CD14-positive monocyte (primary cell): ENCODE results near the gene CYP2E1. TPM values are rescaled to one million over a fixed set of nuclear protein-coding genes. Genes with fewer than 3 reads are reported as not detected.

Source experiments
- DNase-seq, 3 donors: peaks; one replicate each; pipeline ENCODE4 v3.0.0-alpha.2; 2011 to 2022
- H2AFZ ChIP-seq: 2 replicates; pipeline ENCODE4 v1.6.0; 2012; ENCODE audit warnings: mild to moderate bottlenecking, low read depth, low read length, inconsistent platforms; ENCODE audit not compliant: insufficient read depth, poor library complexity, severe bottlenecking
- H3K27ac ChIP-seq, 2 donors: 1 replicate in 1 of 2; 2 replicates in 1 of 2; pipeline ENCODE4 v1.5.1; 2012 to 2013; ENCODE audit warnings: low read length in 2 of 2, control low read depth in 1 of 2, inconsistent platforms in 1 of 2, low read depth in 1 of 2, mild to moderate bottlenecking in 1 of 2
- H3K27me3 ChIP-seq, 2 donors: one replicate each; pipeline versions ENCODE4 v1.6.0 to v1.6.1; 2011 to 2013; ENCODE audit warnings: low read length in 2 of 2; ENCODE audit not compliant: control insufficient read depth in 2 of 2, insufficient read depth in 2 of 2
- H3K36me3 ChIP-seq, 2 donors: replicated peaks in 1 of 2; 1 replicate in 1 of 2; 2 replicates in 1 of 2; pipeline versions ENCODE4 v1.5.1 to v1.6.1; 2012 to 2013; ENCODE audit warnings: low read length in 2 of 2, control low read depth in 1 of 2, inconsistent platforms in 1 of 2, mild to moderate bottlenecking in 1 of 2; ENCODE audit not compliant: insufficient read depth in 2 of 2, control insufficient read depth in 1 of 2
- H3K4me1 ChIP-seq, 2 donors: 1 replicate in 1 of 2; 2 replicates in 1 of 2; pipeline versions ENCODE4 v1.5.1 to v1.6.1; 2012 to 2013; ENCODE audit warnings: low read length in 2 of 2, control low read depth in 1 of 2, inconsistent platforms in 1 of 2, mild to moderate bottlenecking in 1 of 2, moderate library complexity in 1 of 2; ENCODE audit not compliant: insufficient read depth in 2 of 2, control insufficient read depth in 1 of 2
- H3K4me2 ChIP-seq: replicated peaks from 2 replicates; pipeline ENCODE3; 2012; ENCODE audit warnings: low read length, moderate library complexity, mild to moderate bottlenecking; ENCODE audit not compliant: poor library complexity, severe bottlenecking; ENCODE audit errors: extremely low read depth
- H3K4me3 ChIP-seq, 3 experiments: fragments of 200-600 bp in 1 of 3; sonication (generic) in 1 of 3; replicated peaks in 1 of 3; 1 replicate in 2 of 3; 2 replicates in 1 of 3; pipeline ENCODE4 v1.5.1; 2011 to 2013; ENCODE audit warnings: low read length in 3 of 3, mild to moderate bottlenecking in 3 of 3, control low read depth in 2 of 3, low read depth in 2 of 3, inconsistent platforms in 1 of 3, moderate library complexity in 1 of 3
- H3K79me2 ChIP-seq: 2 replicates; pipeline ENCODE4 v1.6.0; 2012; ENCODE audit warnings: mild to moderate bottlenecking, control low read depth, inconsistent platforms, low read length, moderate library complexity; ENCODE audit not compliant: insufficient read depth
- H3K9ac ChIP-seq: 2 replicates; pipeline ENCODE4 v1.6.0; 2017; ENCODE audit warnings: low read length, mild to moderate bottlenecking; ENCODE audit not compliant: insufficient read depth, poor library complexity, severe bottlenecking
- H3K9me3 ChIP-seq, 2 donors: replicated peaks in 1 of 2; 1 replicate in 1 of 2; 2 replicates in 1 of 2; pipeline versions ENCODE4 v1.5.1 to v1.6.1; 2012 to 2013; ENCODE audit warnings: low read length in 2 of 2, control low read depth in 1 of 2; ENCODE audit not compliant: control insufficient read depth in 1 of 2, insufficient read depth in 1 of 2
- H4K20me1 ChIP-seq: 2 replicates; pipeline ENCODE4 v1.6.0; 2012; ENCODE audit warnings: mild to moderate bottlenecking, low read length, control low read depth, moderate library complexity; ENCODE audit not compliant: insufficient read depth
- H3K27ac Mint-ChIP-seq, 7 donors: one replicate each; pipeline ENCODE4 v1.8.0; 2020; ENCODE audit warnings: mild to moderate bottlenecking in 7 of 7, mixed read lengths in 7 of 7, moderate library complexity in 6 of 7, inconsistent platforms in 2 of 7
- H3K27me3 Mint-ChIP-seq, 3 donors: one replicate each; pipeline ENCODE4 v1.8.0; 2021 to 2022; ENCODE audit warnings: low read depth in 3 of 3, mild to moderate bottlenecking in 3 of 3, mixed read lengths in 3 of 3, moderate library complexity in 3 of 3, inconsistent platforms in 1 of 3
- H3K36me3 Mint-ChIP-seq, 2 donors: one replicate each; pipeline ENCODE4 v1.8.0; 2020; ENCODE audit warnings: mixed read lengths in 2 of 2, inconsistent platforms in 1 of 2, mild to moderate bottlenecking in 1 of 2
- H3K4me1 Mint-ChIP-seq: one replicate; pipeline ENCODE4 v1.8.0; 2020; ENCODE audit warnings: mild to moderate bottlenecking, mixed read lengths
- H3K4me3 Mint-ChIP-seq, 2 donors: one replicate each; pipeline ENCODE4 v1.8.0; 2020; ENCODE audit warnings: mild to moderate bottlenecking in 2 of 2, mixed read lengths in 2 of 2, moderate library complexity in 1 of 2
- H3K9me3 Mint-ChIP-seq, 7 donors: one replicate each; pipeline ENCODE4 v1.8.0; 2020 to 2022; ENCODE audit warnings: mixed read lengths in 7 of 7, mild to moderate bottlenecking in 6 of 7, moderate library complexity in 6 of 7, inconsistent platforms in 2 of 7
- CTCF ChIP-seq: fragments of 200-600 bp; IDR thresholded peaks from one replicate; pipeline ENCODE4 v1.8.0; 2022; ENCODE audit warnings: antibody characterized with exemption, mild to moderate bottlenecking
- WGBS: methylation state at CpG from one replicate; pipeline ENCODE4 v1.1.5; 2013; ENCODE audit warnings: missing lambda C conversion rate; ENCODE audit not compliant: insufficient coverage; 5-methylcytosine and 5-hydroxymethylcytosine counted together
- intact Hi-C, 2 donors: fragments of 100-400 bp; cut with micrococcal nuclease; formaldehyde crosslinking; loops; one replicate each; pipeline versions ENCODE4 v1.15.0 to v1.15.1; 2023
- polyA plus RNA-seq, 3 donors: library from polyadenylated mRNA; depleted of rRNA in 1 of 3; unstranded in 2 of 3; stranded (reverse) in 1 of 3; fragments of 300-500 nt in 2 of 3; fragments of >200 nt in 1 of 3; fragmentation: Illumina TruSeq in 2 of 3; gene quantifications; 1 replicate in 2 of 3; 2 replicates in 1 of 3; pipeline ENCODE4 v1.2.3, GENCODE V29; 2012 to 2021

The CYP2E1 gene
- polyA plus RNA-seq, 3 donors = not detected

GRCh38 chr10:133532871-133533270, 5.7 kb downstream of the CYP2E1 start:
- H3K79me2 ChIP-seq = no peaks in the 10 kb centered on the region
- H3K36me3 ChIP-seq = no peaks in the 10 kb centered on the region
- H4K20me1 ChIP-seq = no peaks in the 10 kb centered on the region
- H3K9ac ChIP-seq = no peak overlapping the region
- peaks cover 2 to 10% of the 10 kb centered on the region in 2 donors for H3K9me3 ChIP-seq
- no peak overlapping the region for H3K4me3 ChIP-seq
- peaks cover 16 to 25% of the 10 kb centered on the region in 2 donors for H3K27me3 ChIP-seq
- no peak overlapping the region for H3K27ac Mint-ChIP-seq
- peaks cover 0 to 13% (median 6%) of the 10 kb centered on the region in 7 donors for H3K9me3 Mint-ChIP-seq
- H3K4me1 ChIP-seq = peaks cover 26 to 28% of the 10 kb centered on the region in 2 donors
- intact Hi-C loops = no loop called here
- 91% methylated on average over 6 of the region's 7 CpGs for WGBS
- TF ChIP-seq CTCF = no peak
- H3K4me2 ChIP-seq = no peak overlapping the region
- no peak for DNase-seq
- no peak overlapping the region for H3K4me3 Mint-ChIP-seq
- H3K27me3 Mint-ChIP-seq = peaks cover 32 to 52% (median 49%) of the 10 kb centered on the region in 3 donors
- peaks cover 25% of the 10 kb centered on the region for H3K4me1 Mint-ChIP-seq
- peaks cover 0 to 2% of the 10 kb centered on the region in 2 donors for H3K36me3 Mint-ChIP-seq
- no peak overlapping the region for H2AFZ ChIP-seq
- no peak overlapping the region for H3K27ac ChIP-seq

- no peak overlapping the region for H3K9ac ChIP-seq
- intact Hi-C loops = no loop called here
- H3K27me3 ChIP-seq = peaks cover 8 to 10% of the 10 kb centered on the region in 2 donors
- H4K20me1 ChIP-seq = no peaks in the 10 kb centered on the region
- TF ChIP-seq CTCF = no peak
- H3K36me3 ChIP-seq = no peaks in the 10 kb centered on the region
- H3K27ac ChIP-seq = no peak overlapping the region
- no peak overlapping the region for H3K4me2 ChIP-seq
- H3K4me1 ChIP-seq = peaks cover 15% of the 10 kb centered on the region in 2 donors
- H3K9me3 ChIP-seq = no peaks in the 10 kb centered on the region
- H3K27ac Mint-ChIP-seq = no peak overlapping the region
- no peak for DNase-seq
- H3K4me3 Mint-ChIP-seq = no peak overlapping the region
- no peaks in the 10 kb centered on the region for H3K79me2 ChIP-seq
- H3K4me3 ChIP-seq = no peak overlapping the region
- H3K36me3 Mint-ChIP-seq = peaks cover 0 to 2% of the 10 kb centered on the region in 2 donors
- no peak overlapping the region for H2AFZ ChIP-seq
- peaks cover 0 to 4% (median 2%) of the 10 kb centered on the region in 7 donors for H3K9me3 Mint-ChIP-seq
- WGBS = 92% methylated on average over 5 of the region's 7 CpGs
- H3K27me3 Mint-ChIP-seq = peaks cover 24 to 38% (median 33%) of the 10 kb centered on the region in 3 donors
- peaks cover 15% of the 10 kb centered on the region for H3K4me1 Mint-ChIP-seq
Measured at GRCh38 chr10:133534417-133534816, 7.3 kb downstream of the CYP2E1 start.
